ENCODE data around the gene IGSF22.
A peak's percentile ranks its signal among the peaks of the same experiment; 100 is the strongest.

The IGSF22 gene

GRCh38 chr11:18727479-18728236, 1.7 kb upstream of the IGSF22 start:
- no peak overlapping the region for H3K27ac ChIP-seq
- TF ChIP-seq CTCF (IDR thresholded peaks at IDR 0.05): peak; percentile 73
- no peak overlapping the region for H3K4me3 ChIP-seq
- no peak for DNase-seq (ENCODE audit: low spot score)

DNA sequence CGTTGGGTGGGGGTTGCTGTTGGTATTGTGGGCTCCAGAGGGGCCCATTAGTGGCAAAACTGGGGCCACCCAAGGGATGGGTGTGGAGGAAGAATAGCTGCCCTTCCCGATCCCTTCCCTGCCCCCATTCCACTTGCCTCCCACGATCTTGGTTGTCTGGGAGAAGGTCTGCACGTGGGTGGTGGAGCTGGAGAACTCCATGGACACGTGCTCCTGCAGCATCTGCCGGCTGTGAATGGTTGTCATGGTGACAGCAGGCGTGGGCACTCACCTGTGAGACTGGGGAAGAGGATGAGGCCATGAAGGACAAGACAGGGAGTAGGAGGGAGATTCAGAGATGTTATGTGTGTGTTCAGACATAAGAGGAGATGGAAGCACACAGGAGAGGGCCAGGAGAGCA, 2.0 kb downstream of the IGSF22 start:
- Histone ChIP-seq H3K27ac (no peak overlapping the region), H3K4me3 (no peak overlapping the region)
- no peak for DNase-seq (ENCODE audit: low spot score)
- no peak for TF ChIP-seq CTCF (IDR thresholded peaks at IDR 0.05)

DNA sequence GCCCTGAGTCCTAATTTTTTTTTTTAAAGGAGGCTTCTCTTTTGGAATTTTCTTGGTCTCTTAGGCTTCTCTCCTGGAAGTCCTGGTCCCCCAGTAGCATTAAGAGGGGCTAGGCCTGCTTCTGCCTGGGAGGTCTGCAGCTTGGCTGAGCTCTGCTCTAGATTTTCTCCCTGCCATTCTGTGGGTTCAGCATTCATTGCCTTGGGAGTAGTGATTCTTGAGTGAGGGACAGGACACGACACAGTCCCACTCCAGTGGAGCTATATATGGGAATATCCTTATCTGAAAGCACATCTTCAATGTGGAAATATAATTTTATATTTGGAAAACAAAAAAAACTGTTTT, 3.7 kb downstream of the IGSF22 start:
- no peak for DNase-seq (ENCODE audit: low spot score)
- Histone ChIP-seq H3K4me3 (peak overlapping the region; percentile 72), H3K27ac (peak overlapping the region in 1 of 2 donors; percentile 48)
- peak; percentile 25 for TF ChIP-seq CTCF (IDR thresholded peaks at IDR 0.05)

- TF ChIP-seq CTCF (IDR thresholded peaks at IDR 0.05): peak; percentile 66
- Histone ChIP-seq H3K27ac (peak overlapping the region; percentile 48 to 84), H3K4me3 (peak overlapping the region; percentile 72)
- no peak for DNase-seq (ENCODE audit: low spot score)
Observed at GRCh38 chr11:18721561-18722292, 4.3 kb downstream of the IGSF22 start.

- Histone ChIP-seq H3K27ac (peak overlapping the region; percentile 48 to 84), H3K4me3 (peak overlapping the region; percentile 72)
- no peak for TF ChIP-seq CTCF (IDR thresholded peaks at IDR 0.05)
- peak; percentile 87 for DNase-seq (ENCODE audit: low spot score)
Observed at GRCh38 chr11:18720808-18721560, 5.0 kb downstream of the IGSF22 start.

- H3K27ac ChIP-seq: peak overlapping the region; percentile 48 to 84
- TF ChIP-seq CTCF (IDR thresholded peaks at IDR 0.05): no peak
- DNase-seq (ENCODE audit: low spot score): no peak
- H3K4me3 ChIP-seq: peak overlapping the region; percentile 72
Observed at GRCh38 chr11:18720091-18720807, 5.7 kb downstream of the IGSF22 start.

Measured in coronary artery (tissue), 2 donors.